Mucosa of descending colon (tissue), 3 donors: ENCODE results near the gene MYO6. TPM values are rescaled to one million over a fixed set of nuclear protein-coding genes. Genes with fewer than 3 reads are reported as not detected.

Source experiments
- ATAC-seq: fragments of 200-7000 bp; cut with Tn5 transposase; one replicate; pipeline ENCODE4 v1.9.1; 2020; ENCODE audit warnings: mild to moderate bottlenecking, moderate library complexity
- DNase-seq, 3 donors: peaks; one replicate each; pipeline ENCODE4 v3.0.0-alpha.2; 2020
- H3K36me3 ChIP-seq: fragments of 200-600 bp; one replicate; pipeline ENCODE4 v1.8.0; 2021; ENCODE audit warnings: low read depth, mild to moderate bottlenecking
- H3K4me1 ChIP-seq: fragments of 200-600 bp; one replicate; pipeline ENCODE4 v1.8.0; 2021; ENCODE audit warnings: low read depth, mild to moderate bottlenecking
- H3K4me3 ChIP-seq: fragments of 200-600 bp; one replicate; pipeline ENCODE4 v1.8.0; 2021; ENCODE audit warnings: mild to moderate bottlenecking
- H3K9me3 ChIP-seq: fragments of 200-600 bp; one replicate; pipeline ENCODE4 v1.8.0; 2021; ENCODE audit warnings: mild to moderate bottlenecking
- CTCF ChIP-seq: fragments of 200-600 bp; IDR thresholded peaks from one replicate; pipeline ENCODE4 v1.8.0; 2022; ENCODE audit warnings: antibody characterized with exemption, mild to moderate bottlenecking
- intact Hi-C, 2 donors: fragments of 100-400 bp; cut with DNase I in 1 of 2; cut with micrococcal nuclease in 1 of 2; formaldehyde crosslinking; loops; one replicate each; pipeline versions ENCODE4 v1.11.0 to v1.11.1; 2022; cut with DNase I, micrococcal nuclease
- total RNA-seq, 3 donors: library from RNA; stranded (reverse); fragmentation: NEBNext Ultra II Directional in 2 of 3; extraction: Animal tissue kit (Norgen Biotek cat#: 25700) in 2 of 3; gene quantifications; one replicate each; pipeline versions ENCODE4 v1.2.1 to v1.2.4, GENCODE V29; 2021 to 2023
- donor health status: DM: no; HTN: no; CAD: no; lungs with moderate emphysema.
- donor health status: DM: no; HTN: no; CAD: no.
- donor health status: DM: no; HTN: yes; CAD: no.

MYO6 gene
- total RNA-seq, 3 donors from 2014 or later = 37.6 to 69.2 (median 59.7) TPM

- ATAC-seq (no peak), DNase-seq (no peak)
- intact Hi-C loops = no loop called here
- H3K9me3 ChIP-seq = no peaks in the 10 kb centered on the region
- H3K4me3 ChIP-seq = no peak overlapping the region
- no peaks in the 10 kb centered on the region for H3K36me3 ChIP-seq
- no peak for TF ChIP-seq CTCF
- no peaks in the 10 kb centered on the region for H3K4me1 ChIP-seq
Observed at GRCh38 chr6:75802366-75802765, 53.3 kb downstream of the MYO6 start.

GRCh38 chr6:75808507-75808906 lies 59.5 kb downstream of the MYO6 start:
- TF ChIP-seq CTCF = no peak
- DNase-seq (no peak), ATAC-seq (no peak)
- no peaks in the 10 kb centered on the region for H3K9me3 ChIP-seq
- no peak overlapping the region for H3K4me3 ChIP-seq
- intact Hi-C loops = no loop called here
- no peaks in the 10 kb centered on the region for H3K36me3 ChIP-seq
- no peaks in the 10 kb centered on the region for H3K4me1 ChIP-seq

- ATAC-seq = no peak
- H3K4me1 ChIP-seq = no peaks in the 10 kb centered on the region
- H3K4me3 ChIP-seq = no peak overlapping the region
- no peak for DNase-seq
- TF ChIP-seq CTCF = no peak
- intact Hi-C loops = no loop called here
- H3K9me3 ChIP-seq = no peaks in the 10 kb centered on the region
- no peaks in the 10 kb centered on the region for H3K36me3 ChIP-seq
Observed at GRCh38 chr6:75812560-75812959, 63.5 kb downstream of the MYO6 start.

GRCh38 chr6:75813476-75814250 lies 64.6 kb downstream of the MYO6 start:
- Histone ChIP-seq H3K9me3 (no peaks in the 10 kb centered on the region), H3K4me3 (no peak overlapping the region), H3K4me1 (no peaks in the 10 kb centered on the region), H3K36me3 (no peaks in the 10 kb centered on the region)
- DNase-seq = no peak
- no peak for TF ChIP-seq CTCF
- ATAC-seq = no peak
- intact Hi-C loops = no loop called here

GRCh38 chr6:75815756-75816155 lies 66.7 kb downstream of the MYO6 start:
- Histone ChIP-seq H3K4me3 (no peak overlapping the region), H3K36me3 (no peaks in the 10 kb centered on the region), H3K4me1 (no peaks in the 10 kb centered on the region), H3K9me3 (no peaks in the 10 kb centered on the region)
- TF ChIP-seq CTCF = no peak
- ATAC-seq (no peak), DNase-seq (no peak)
- intact Hi-C loops = no loop called here
